ENCODE data around the gene PRUNE2.
"Not testable (repeated sequence)": the region's sequence is repeated elsewhere in the genome, so short reads cannot be mapped to it uniquely, and the experiment has no call there.

The PRUNE2 gene

GRCh38 chr9:76863832-76864231 is 42.1 kb downstream of the PRUNE2 start:
- H3K4me3 Mint-ChIP-seq, result no peak overlapping the region
- H3K36me3 Mint-ChIP-seq, result no peaks in the 10 kb centered on the region
- H3K4me1 Mint-ChIP-seq (ENCODE audit: low read depth), result peaks cover 2% of the 10 kb centered on the region
- H3K9me3 Mint-ChIP-seq (ENCODE audit: low read depth), result no peaks in the 10 kb centered on the region
- peaks cover 6% of the 10 kb centered on the region for H3K27me3 Mint-ChIP-seq
- H3K27ac Mint-ChIP-seq, result no peak overlapping the region

- Mint-ChIP-seq H3K36me3 (no peaks in the 10 kb centered on the region), H3K4me1 (ENCODE audit: low read depth) (no peaks in the 10 kb centered on the region), H3K4me3 (no peak overlapping the region), H3K27ac (no peak overlapping the region), H3K27me3 (peaks cover 5% of the 10 kb centered on the region), H3K9me3 (ENCODE audit: low read depth) (peaks cover 3% of the 10 kb centered on the region)
These were observed 46.1 kb downstream of the PRUNE2 start for GRCh38 chr9:76859860-76860259.

- H3K36me3 Mint-ChIP-seq; H3K27me3 Mint-ChIP-seq; H3K4me3 Mint-ChIP-seq; H3K27ac Mint-ChIP-seq; H3K9me3 Mint-ChIP-seq (ENCODE audit: low read depth); H3K4me1 Mint-ChIP-seq (ENCODE audit: low read depth): not testable (repeated sequence)
These were observed 47.7 kb downstream of the PRUNE2 start for GRCh38 chr9:76858248-76858647.

GRCh38 chr9:76856016-76856415 is 49.9 kb downstream of the PRUNE2 start:
- Mint-ChIP-seq H3K27me3 (peaks cover 3% of the 10 kb centered on the region), H3K4me3 (no peak overlapping the region), H3K36me3 (no peaks in the 10 kb centered on the region), H3K4me1 (ENCODE audit: low read depth) (no peaks in the 10 kb centered on the region), H3K9me3 (ENCODE audit: low read depth) (peaks cover 3% of the 10 kb centered on the region), H3K27ac (no peak overlapping the region)

GRCh38 chr9:76855015-76855414 is 50.9 kb downstream of the PRUNE2 start:
- H3K9me3 Mint-ChIP-seq (ENCODE audit: low read depth), result peaks cover 3% of the 10 kb centered on the region
- no peaks in the 10 kb centered on the region for H3K4me1 Mint-ChIP-seq (ENCODE audit: low read depth)
- H3K4me3 Mint-ChIP-seq, result no peak overlapping the region
- H3K27ac Mint-ChIP-seq, result no peak overlapping the region
- no peaks in the 10 kb centered on the region for H3K36me3 Mint-ChIP-seq
- H3K27me3 Mint-ChIP-seq, result peaks cover 3% of the 10 kb centered on the region

- H3K4me3 Mint-ChIP-seq, result no peak overlapping the region
- no peaks in the 10 kb centered on the region for H3K27me3 Mint-ChIP-seq
These were observed 53.9 kb downstream of the PRUNE2 start for GRCh38 chr9:76852026-76852425.

GRCh38 chr9:76846297-76846696 is 59.6 kb downstream of the PRUNE2 start:
- Mint-ChIP-seq H3K27me3 (no peaks in the 10 kb centered on the region), H3K27ac (no peak overlapping the region), H3K36me3 (no peaks in the 10 kb centered on the region), H3K4me3 (no peak overlapping the region), H3K4me1 (ENCODE audit: low read depth) (no peaks in the 10 kb centered on the region), H3K9me3 (ENCODE audit: low read depth) (no peaks in the 10 kb centered on the region)

More at GRCh38 chr9:76852026-76852425, 53.9 kb downstream of the PRUNE2 start:
- Mint-ChIP-seq H3K27ac (no peak overlapping the region), H3K4me1 (ENCODE audit: low read depth) (no peaks in the 10 kb centered on the region), H3K36me3 (no peaks in the 10 kb centered on the region), H3K9me3 (ENCODE audit: low read depth) (no peaks in the 10 kb centered on the region)

- Mint-ChIP-seq H3K36me3 (no peaks in the 10 kb centered on the region), H3K4me3 (no peak overlapping the region), H3K9me3 (ENCODE audit: low read depth) (no peaks in the 10 kb centered on the region), H3K27me3 (no peaks in the 10 kb centered on the region), H3K4me1 (ENCODE audit: low read depth) (no peaks in the 10 kb centered on the region), H3K27ac (no peak overlapping the region)
These were observed 60.7 kb downstream of the PRUNE2 start for GRCh38 chr9:76845254-76845653.

GRCh38 chr9:76835571-76836283 is 70.2 kb downstream of the PRUNE2 start:
- Mint-ChIP-seq H3K4me3 (no peak overlapping the region), H3K36me3 (no peaks in the 10 kb centered on the region), H3K4me1 (ENCODE audit: low read depth) (no peaks in the 10 kb centered on the region), H3K9me3 (ENCODE audit: low read depth) (no peaks in the 10 kb centered on the region), H3K27ac (no peak overlapping the region), H3K27me3 (peaks cover 1% of the 10 kb centered on the region)

- Mint-ChIP-seq H3K27ac (no peak overlapping the region), H3K4me3 (no peak overlapping the region), H3K9me3 (ENCODE audit: low read depth) (no peaks in the 10 kb centered on the region)
These were observed 77.5 kb downstream of the PRUNE2 start for GRCh38 chr9:76828447-76828846.

GRCh38 chr9:76827296-76828080 is 78.4 kb downstream of the PRUNE2 start:
- Mint-ChIP-seq H3K4me1 (ENCODE audit: low read depth) (no peaks in the 10 kb centered on the region), H3K27ac (no peak overlapping the region), H3K9me3 (ENCODE audit: low read depth) (no peaks in the 10 kb centered on the region), H3K4me3 (no peak overlapping the region), H3K27me3 (peaks cover 3% of the 10 kb centered on the region), H3K36me3 (no peaks in the 10 kb centered on the region)

More at GRCh38 chr9:76828447-76828846, 77.5 kb downstream of the PRUNE2 start:
- Mint-ChIP-seq H3K4me1 (ENCODE audit: low read depth) (no peaks in the 10 kb centered on the region), H3K36me3 (no peaks in the 10 kb centered on the region), H3K27me3 (peaks cover 3% of the 10 kb centered on the region)

GRCh38 chr9:76820431-76820830 is 85.5 kb downstream of the PRUNE2 start:
- no peak overlapping the region for H3K4me3 Mint-ChIP-seq
- H3K27ac Mint-ChIP-seq, result no peak overlapping the region
- no peaks in the 10 kb centered on the region for H3K36me3 Mint-ChIP-seq
- no peaks in the 10 kb centered on the region for H3K4me1 Mint-ChIP-seq (ENCODE audit: low read depth)
- H3K9me3 Mint-ChIP-seq (ENCODE audit: low read depth), result no peaks in the 10 kb centered on the region
- peaks cover 2% of the 10 kb centered on the region for H3K27me3 Mint-ChIP-seq

GRCh38 chr9:76818271-76818670 is 87.6 kb downstream of the PRUNE2 start:
- no peaks in the 10 kb centered on the region for H3K4me1 Mint-ChIP-seq (ENCODE audit: low read depth)
- H3K4me3 Mint-ChIP-seq, result no peak overlapping the region
- H3K27me3 Mint-ChIP-seq, result peaks cover 6% of the 10 kb centered on the region
- H3K9me3 Mint-ChIP-seq (ENCODE audit: low read depth), result no peaks in the 10 kb centered on the region
- H3K36me3 Mint-ChIP-seq, result no peaks in the 10 kb centered on the region
- H3K27ac Mint-ChIP-seq, result no peak overlapping the region

GRCh38 chr9:76817489-76817888 is 88.4 kb downstream of the PRUNE2 start:
- H3K27me3 Mint-ChIP-seq, result peaks cover 8% of the 10 kb centered on the region
- no peaks in the 10 kb centered on the region for H3K36me3 Mint-ChIP-seq
- H3K27ac Mint-ChIP-seq, result no peak overlapping the region
- H3K4me3 Mint-ChIP-seq, result no peak overlapping the region
- H3K4me1 Mint-ChIP-seq (ENCODE audit: low read depth), result no peaks in the 10 kb centered on the region
- no peaks in the 10 kb centered on the region for H3K9me3 Mint-ChIP-seq (ENCODE audit: low read depth)

- Mint-ChIP-seq H3K27me3 (peaks cover 16% of the 10 kb centered on the region), H3K4me3 (no peak overlapping the region), H3K36me3 (no peaks in the 10 kb centered on the region), H3K4me1 (ENCODE audit: low read depth) (no peaks in the 10 kb centered on the region), H3K27ac (no peak overlapping the region), H3K9me3 (ENCODE audit: low read depth) (no peaks in the 10 kb centered on the region)
These were observed 93.3 kb downstream of the PRUNE2 start for GRCh38 chr9:76812591-76812990.

Measured in activated naive CD8-positive, alpha-beta T cell (primary cell).